GM21526 (cell line): ENCODE measurements around the gene DENND2A.
"Not testable (repeated sequence)": the region's sequence is repeated elsewhere in the genome, so short reads cannot be mapped to it uniquely, and the experiment has no call there.

Experiments used
- ATAC-seq: cut with Tn5 transposase; IDR thresholded peaks from one replicate; pipeline ENCODE4 v1.9.1; 2021; ENCODE audit warnings: moderate library complexity; ENCODE audit not compliant: unreplicated experiment, low FRiP score

Gene DENND2A

GRCh38 chr7:140621401-140622021 lies 19.1 kb downstream of the DENND2A start:
- no peak for ATAC-seq

GRCh38 chr7:140619915-140620510 lies 20.6 kb downstream of the DENND2A start:
- not testable (repeated sequence) for ATAC-seq

- no peak for ATAC-seq
Measured at GRCh38 chr7:140619176-140619575, 21.4 kb downstream of the DENND2A start.

GRCh38 chr7:140618306-140618705 lies 22.3 kb downstream of the DENND2A start:
- no peak for ATAC-seq

GRCh38 chr7:140617081-140617480 lies 23.5 kb downstream of the DENND2A start:
- no peak for ATAC-seq

GRCh38 chr7:140616328-140616727 lies 24.3 kb downstream of the DENND2A start:
- no peak for ATAC-seq

- ATAC-seq = no peak
Measured at GRCh38 chr7:140611641-140612040, 29.0 kb downstream of the DENND2A start.

GRCh38 chr7:140610204-140611165 lies 30.1 kb downstream of the DENND2A start:
- ATAC-seq = no peak

GRCh38 chr7:140609646-140610045 lies 31.0 kb downstream of the DENND2A start:
- no peak for ATAC-seq

- ATAC-seq = no peak
Measured at GRCh38 chr7:140607441-140607989, 33.1 kb downstream of the DENND2A start.

GRCh38 chr7:140605337-140605736 lies 35.3 kb downstream of the DENND2A start:
- no peak for ATAC-seq

GRCh38 chr7:140604760-140605159 lies 35.9 kb downstream of the DENND2A start:
- ATAC-seq = no peak

- no peak for ATAC-seq
Measured at GRCh38 chr7:140604076-140604475, 36.5 kb downstream of the DENND2A start.

GRCh38 chr7:140601566-140602174 lies 38.9 kb downstream of the DENND2A start:
- ATAC-seq = no peak

GRCh38 chr7:140600341-140600740 lies 40.3 kb downstream of the DENND2A start:
- no peak for ATAC-seq

GRCh38 chr7:140597428-140597949 lies 43.1 kb downstream of the DENND2A start:
- ATAC-seq = no peak

- ATAC-seq = no peak
Measured at GRCh38 chr7:140596519-140597427, 43.8 kb downstream of the DENND2A start.

GRCh38 chr7:140595468-140596092 lies 45.0 kb downstream of the DENND2A start:
- no peak for ATAC-seq

- ATAC-seq = no peak
Measured at GRCh38 chr7:140594131-140594691, 46.4 kb downstream of the DENND2A start.
